Esophagus muscularis mucosa (tissue), 4 donors: Measurements from ENCODE around the gene HIVEP2.

ENCODE experiments used
- EP300 ChIP-seq: sonication (generic); formaldehyde crosslinking; IDR thresholded peaks from one replicate; pipeline ENCODE4 v1.6.1; 2017; ENCODE audit warnings: antibody characterized with exemption
- POLR2AphosphoS5 ChIP-seq, 2 donors: sonication (generic); formaldehyde crosslinking; IDR thresholded peaks; one replicate each; pipeline ENCODE4 v1.6.1; 2017; ENCODE audit warnings: antibody characterized with exemption in 2 of 2
- TF ChIP-seq, protein P1 (sequence below), 3 experiments: fragments of 200-600 bp in 2 of 3; fragments of 450-650 bp in 1 of 3; sonication (generic) in 2 of 3; IDR thresholded peaks; one replicate each; pipeline ENCODE4 v1.5.1; 2017 to 2019; ENCODE audit warnings: antibody characterized with exemption in 3 of 3, mild to moderate bottlenecking in 2 of 3, moderate library complexity in 1 of 3

DNA sequence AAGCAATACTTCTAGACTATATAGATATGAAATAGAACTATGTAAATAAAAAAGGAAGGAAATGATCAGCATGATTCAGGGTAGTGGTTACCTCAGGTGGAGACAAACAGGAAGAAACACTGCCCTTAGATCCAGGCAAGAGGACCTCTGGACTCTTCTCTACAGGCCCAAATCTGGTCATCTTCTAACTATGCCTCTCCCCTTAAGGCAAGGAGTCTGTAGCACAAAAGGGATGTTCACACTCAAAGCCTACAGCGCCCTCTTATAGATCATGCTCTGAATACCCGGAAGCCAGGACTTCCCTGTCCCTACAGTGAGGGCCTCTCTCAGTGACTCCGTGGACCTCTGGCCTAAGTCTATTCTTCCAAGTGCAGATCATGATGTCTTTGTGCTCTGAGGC lies 30.4 kb upstream of the HIVEP2 start:
- TF ChIP-seq POLR2AphosphoS5 (IDR thresholded peaks at IDR 0.05) (no peak), EP300 (no peak)
- TF ChIP-seq, protein P1, sequence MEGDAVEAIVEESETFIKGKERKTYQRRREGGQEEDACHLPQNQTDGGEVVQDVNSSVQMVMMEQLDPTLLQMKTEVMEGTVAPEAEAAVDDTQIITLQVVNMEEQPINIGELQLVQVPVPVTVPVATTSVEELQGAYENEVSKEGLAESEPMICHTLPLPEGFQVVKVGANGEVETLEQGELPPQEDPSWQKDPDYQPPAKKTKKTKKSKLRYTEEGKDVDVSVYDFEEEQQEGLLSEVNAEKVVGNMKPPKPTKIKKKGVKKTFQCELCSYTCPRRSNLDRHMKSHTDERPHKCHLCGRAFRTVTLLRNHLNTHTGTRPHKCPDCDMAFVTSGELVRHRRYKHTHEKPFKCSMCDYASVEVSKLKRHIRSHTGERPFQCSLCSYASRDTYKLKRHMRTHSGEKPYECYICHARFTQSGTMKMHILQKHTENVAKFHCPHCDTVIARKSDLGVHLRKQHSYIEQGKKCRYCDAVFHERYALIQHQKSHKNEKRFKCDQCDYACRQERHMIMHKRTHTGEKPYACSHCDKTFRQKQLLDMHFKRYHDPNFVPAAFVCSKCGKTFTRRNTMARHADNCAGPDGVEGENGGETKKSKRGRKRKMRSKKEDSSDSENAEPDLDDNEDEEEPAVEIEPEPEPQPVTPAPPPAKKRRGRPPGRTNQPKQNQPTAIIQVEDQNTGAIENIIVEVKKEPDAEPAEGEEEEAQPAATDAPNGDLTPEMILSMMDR (IDR thresholded peaks at IDR 0.05) = no peak
